ENCODE measurements around the gene ILF3. TPM values are rescaled to one million over a fixed set of nuclear protein-coding genes. Genes with fewer than 3 reads are reported as not detected.

ILF3 gene
- total and polyA plus RNA-seq, 2 of the 13 experiments (the other 11 are each of a cell fraction or from before 2014, with no cell fraction given): 120 to 173 TPM

DNA sequence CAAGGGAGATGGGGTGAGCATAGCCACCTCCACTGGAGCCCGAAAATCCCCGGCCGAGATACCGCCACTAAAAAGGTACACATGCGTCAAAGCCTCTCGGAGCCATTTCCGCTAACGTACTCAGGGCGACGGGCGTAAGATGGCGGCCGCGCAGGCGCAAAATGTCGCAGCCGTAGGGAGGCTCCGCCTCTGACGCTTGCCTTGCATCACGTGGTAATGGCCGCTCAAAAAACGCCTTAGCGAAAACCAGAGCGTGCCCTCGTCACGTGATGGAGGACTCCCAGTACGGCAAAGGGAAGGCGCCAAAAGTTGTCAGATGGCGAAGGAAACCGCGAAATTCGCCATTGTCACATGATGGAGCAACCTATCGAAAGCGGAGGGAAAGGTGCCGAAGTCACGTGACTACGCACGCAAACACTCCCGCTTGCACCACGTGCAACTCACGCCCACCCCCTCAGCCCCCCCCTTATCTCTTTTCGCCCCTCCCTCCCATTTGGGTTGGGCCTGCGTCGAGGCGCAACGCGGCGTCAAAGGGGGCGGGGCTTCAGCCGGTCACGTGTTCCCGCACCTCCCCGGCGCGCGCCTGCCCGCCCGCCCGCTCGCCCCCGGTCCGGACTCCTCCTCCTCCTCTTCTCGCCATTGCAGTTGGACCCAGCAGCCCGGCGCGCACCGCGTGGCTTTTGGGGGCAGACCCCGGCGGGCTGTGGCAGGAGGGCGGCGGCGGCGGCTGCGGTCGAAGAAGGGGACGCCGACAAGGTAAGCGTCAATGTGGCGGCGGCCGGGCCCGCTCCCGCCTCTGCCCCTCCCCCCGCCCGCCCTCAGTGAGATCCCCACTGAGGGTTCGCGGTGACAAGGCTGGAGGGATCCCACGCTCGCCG lies at the start of gene ILF3 (continued):
- TF ChIP-seq AFF4 (CRISPR knock-in tag; IDR thresholded peaks at IDR 0.05) (no peak), TBX2 (CRISPR knock-in tag; IDR thresholded peaks at IDR 0.05; ENCODE audit: borderline replicate concordance) (peak; percentile 98), ZNF503 (CRISPR knock-in tag; IDR thresholded peaks at IDR 0.05) (peak; percentile 33; the same call in 1 of the 2 replicates), ARNTL (CRISPR knock-in tag; IDR thresholded peaks at IDR 0.05) (peak; percentile 98), ZNF552 (CRISPR knock-in tag; IDR thresholded peaks at IDR 0.05; ENCODE audit: borderline replicate concordance) (peak; percentile 78; the same call in 1 of the 2 replicates), THAP7 (CRISPR knock-in tag; IDR thresholded peaks at IDR 0.05) (no peak), DMTF1 (CRISPR knock-in tag; IDR thresholded peaks at IDR 0.05) (no peak), ZNF354B (CRISPR knock-in tag; IDR thresholded peaks at IDR 0.05) (no peak), REL (CRISPR knock-in tag; conservative IDR thresholded peaks at IDR 0.05) (0 out of 2 replicates have a peak, but pooled peaks have one; percentile 46), CCDC6 (CRISPR knock-in tag; IDR thresholded peaks at IDR 0.05) (peak; percentile 99), MYC (CRISPR knock-in tag; IDR thresholded peaks at IDR 0.05; ENCODE audit: borderline replicate concordance) (peak; percentile 97), FOXA3 (CRISPR knock-in tag; IDR thresholded peaks at IDR 0.05) (peak; percentile 84), ZNF350 (CRISPR knock-in tag; IDR thresholded peaks at IDR 0.05; ENCODE audit: borderline replicate concordance, low read depth) (peak; percentile 80), SUZ12 (IDR thresholded peaks at IDR 0.05; ENCODE audit: low read depth, low read length) (no peak), SRSF4 (IDR thresholded peaks at IDR 0.05; ENCODE audit: low read depth, low read length, poor library complexity, severe bottlenecking) (no peak), SMC3 (IDR thresholded peaks at IDR 0.05; ENCODE audit: low read length) (no peak), ZNF761 (CRISPR knock-in tag; conservative IDR thresholded peaks at IDR 0.05) (peak; percentile 60; the same call in 1 of the 2 replicates)
- TF ChIP-seq, protein P1, sequence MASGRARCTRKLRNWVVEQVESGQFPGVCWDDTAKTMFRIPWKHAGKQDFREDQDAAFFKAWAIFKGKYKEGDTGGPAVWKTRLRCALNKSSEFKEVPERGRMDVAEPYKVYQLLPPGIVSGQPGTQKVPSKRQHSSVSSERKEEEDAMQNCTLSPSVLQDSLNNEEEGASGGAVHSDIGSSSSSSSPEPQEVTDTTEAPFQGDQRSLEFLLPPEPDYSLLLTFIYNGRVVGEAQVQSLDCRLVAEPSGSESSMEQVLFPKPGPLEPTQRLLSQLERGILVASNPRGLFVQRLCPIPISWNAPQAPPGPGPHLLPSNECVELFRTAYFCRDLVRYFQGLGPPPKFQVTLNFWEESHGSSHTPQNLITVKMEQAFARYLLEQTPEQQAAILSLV (CRISPR knock-in tag; IDR thresholded peaks at IDR 0.05; ENCODE audit: borderline replicate concordance): peak; percentile 86

Measured in HepG2 (cell line).